NCI-H748 (cell line): Measurements from ENCODE around the gene XPO6.
A peak's percentile ranks its signal among the peaks of the same experiment; 100 is the strongest.

ENCODE experiments used
- DNase-seq: peaks from one replicate; lab custom pipeline; 2025; ENCODE audit not compliant: unreplicated experiment; lab: John Stamatoyannopoulos, UW

XPO6 gene

GRCh38 chr16:28067604-28068379 lies 144.0 kb downstream of the XPO6 start:
- no peak for DNase-seq

- DNase-seq: no peak
Measured at GRCh38 chr16:28064706-28065249, 147.0 kb downstream of the XPO6 start.

- DNase-seq: no peak
Measured at GRCh38 chr16:28064150-28064549, 147.6 kb downstream of the XPO6 start.

GRCh38 chr16:28063591-28064061 lies 148.1 kb downstream of the XPO6 start, which contains the start of gene GSG1L:
TSS of gene GSG1L (minus strand) at chr16:28063714. CDS start at chr16:28063424, 290 bp downstream.
- peak; percentile 38 for DNase-seq

GRCh38 chr16:28062847-28063521 lies 148.8 kb downstream of the XPO6 start:
- DNase-seq: peak; percentile 8

GRCh38 chr16:28062261-28062846 lies 149.4 kb downstream of the XPO6 start:
- no peak for DNase-seq

GRCh38 chr16:28061352-28062101 lies 150.2 kb downstream of the XPO6 start:
- DNase-seq: no peak

GRCh38 chr16:28059841-28060575 lies 151.8 kb downstream of the XPO6 start:
- DNase-seq: no peak

- DNase-seq: no peak
Measured at GRCh38 chr16:28058839-28059589, 152.8 kb downstream of the XPO6 start.

GRCh38 chr16:28057949-28058348 lies 153.8 kb downstream of the XPO6 start:
- DNase-seq: no peak

- DNase-seq: no peak
Measured at GRCh38 chr16:28053461-28053860, 158.3 kb downstream of the XPO6 start.

- no peak for DNase-seq
Measured at GRCh38 chr16:28052274-28053128, 159.3 kb downstream of the XPO6 start.

- DNase-seq: no peak
Measured at GRCh38 chr16:28051486-28051885, 160.3 kb downstream of the XPO6 start.
